Activated B cell treated with CpG ODN at 0.5 μM for 24 hours (primary cell): ENCODE measurements around the gene HSH2D. TPM values are rescaled to one million over a fixed set of nuclear protein-coding genes. Genes with fewer than 3 reads are reported as not detected.

Experiments
- ATAC-seq: fragments of 200-7000 bp; cut with Tn5 transposase; one replicate; pipeline ENCODE4 v1.10.0; 2021; ENCODE audit warnings: low read depth, mild to moderate bottlenecking, moderate library complexity
- CTCF ChIA-PET: fragments of 350-600 bp; sonication (Branson Sonifier 250); formaldehyde crosslinking; loops from one replicate; lab custom pipeline; 2021; ENCODE audit warnings: antibody characterized with exemption; lab: Charles Lee
- POLR2A ChIA-PET: fragments of 350-600 bp; sonication (Branson Sonifier 250); formaldehyde crosslinking; loops from one replicate; lab custom pipeline; 2021; ENCODE audit warnings: antibody characterized with exemption; lab: Charles Lee
- DNase-seq: peaks from one replicate; pipeline ENCODE4 v3.0.0; 2022
- H3K27ac Mint-ChIP-seq: one replicate; pipeline ENCODE4 v1.8.0; 2020; ENCODE audit warnings: mixed read lengths
- H3K27me3 Mint-ChIP-seq: one replicate; pipeline ENCODE4 v1.8.0; 2021; ENCODE audit warnings: mixed read lengths
- H3K36me3 Mint-ChIP-seq: one replicate; pipeline ENCODE4 v1.8.0; 2021; ENCODE audit warnings: low read depth, mixed read lengths
- H3K4me1 Mint-ChIP-seq: one replicate; pipeline ENCODE4 v1.8.0; 2021; ENCODE audit warnings: mixed read lengths
- H3K4me3 Mint-ChIP-seq: one replicate; pipeline ENCODE4 v1.8.0; 2020; ENCODE audit warnings: mild to moderate bottlenecking, mixed read lengths
- H3K9me3 Mint-ChIP-seq: one replicate; pipeline ENCODE4 v1.8.0; 2020; ENCODE audit warnings: mixed read lengths
- intact Hi-C: fragments of 100-400 bp; cut with micrococcal nuclease; formaldehyde crosslinking; loops from one replicate; pipeline ENCODE4 v1.15.1; 2024
- total RNA-seq: library from RNA; stranded (reverse); gene quantifications from 2 replicates; pipeline ENCODE4 v1.2.3, GENCODE V29; 2022
- TF ChIP-seq, protein P1 (sequence below): fragments of 200-600 bp; IDR thresholded peaks from one replicate; pipeline ENCODE4 v1.8.0; 2022; ENCODE audit warnings: antibody characterized with exemption, mild to moderate bottlenecking

The HSH2D gene
- total RNA-seq, 1 donor from 2014 or later = 191 TPM

DNA sequence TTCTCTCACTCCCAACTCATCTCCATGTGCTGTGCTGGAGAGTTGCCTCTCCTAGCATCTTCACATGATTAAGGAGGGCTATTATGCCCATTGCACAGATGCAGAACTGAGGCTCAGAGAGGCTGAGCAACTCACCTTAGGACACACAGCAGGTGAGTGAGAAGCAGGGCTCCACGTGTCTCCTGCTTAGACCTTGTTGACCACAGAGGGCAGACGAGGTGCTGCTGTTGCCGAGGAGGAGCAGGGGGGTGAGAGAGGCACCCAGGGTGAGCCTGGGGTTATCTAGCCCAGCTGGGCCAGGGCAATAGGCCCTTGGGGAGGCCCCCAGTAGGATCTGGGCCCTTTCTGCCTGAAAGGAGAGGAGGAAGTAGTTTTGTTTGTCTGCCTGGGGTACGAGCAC, 2.4 kb upstream of the HSH2D start:
- ATAC-seq (peak; percentile 70), DNase-seq (peak; percentile 58)
- H3K27me3 Mint-ChIP-seq = no peaks in the 10 kb centered on the region
- ChIA-PET CTCF (interaction anchor here (0.7 to 2.0 kb wide), 5 partner anchors 23 to 78 kb away, joined by 3 to 14 read pairs (median 4); no protein-coding TSS in a partner anchor), POLR2A (interaction anchor here (0.5 to 15.4 kb wide), 18 partner anchors 9 to 447 kb away, joined by 3 to 338 read pairs (median 6); partner anchors contain the start of genes FAM32A, KLF2, RAB8A and TPM4)
- H3K4me3 Mint-ChIP-seq = peak overlapping the region; percentile 56
- TF ChIP-seq, protein P1, sequence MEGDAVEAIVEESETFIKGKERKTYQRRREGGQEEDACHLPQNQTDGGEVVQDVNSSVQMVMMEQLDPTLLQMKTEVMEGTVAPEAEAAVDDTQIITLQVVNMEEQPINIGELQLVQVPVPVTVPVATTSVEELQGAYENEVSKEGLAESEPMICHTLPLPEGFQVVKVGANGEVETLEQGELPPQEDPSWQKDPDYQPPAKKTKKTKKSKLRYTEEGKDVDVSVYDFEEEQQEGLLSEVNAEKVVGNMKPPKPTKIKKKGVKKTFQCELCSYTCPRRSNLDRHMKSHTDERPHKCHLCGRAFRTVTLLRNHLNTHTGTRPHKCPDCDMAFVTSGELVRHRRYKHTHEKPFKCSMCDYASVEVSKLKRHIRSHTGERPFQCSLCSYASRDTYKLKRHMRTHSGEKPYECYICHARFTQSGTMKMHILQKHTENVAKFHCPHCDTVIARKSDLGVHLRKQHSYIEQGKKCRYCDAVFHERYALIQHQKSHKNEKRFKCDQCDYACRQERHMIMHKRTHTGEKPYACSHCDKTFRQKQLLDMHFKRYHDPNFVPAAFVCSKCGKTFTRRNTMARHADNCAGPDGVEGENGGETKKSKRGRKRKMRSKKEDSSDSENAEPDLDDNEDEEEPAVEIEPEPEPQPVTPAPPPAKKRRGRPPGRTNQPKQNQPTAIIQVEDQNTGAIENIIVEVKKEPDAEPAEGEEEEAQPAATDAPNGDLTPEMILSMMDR = no peak
- peaks cover 14% of the 10 kb centered on the region for H3K36me3 Mint-ChIP-seq
- H3K4me1 Mint-ChIP-seq = peaks cover 78% of the 10 kb centered on the region
- no peaks in the 10 kb centered on the region for H3K9me3 Mint-ChIP-seq
- intact Hi-C loops = loop anchor here (1.0 to 5.0 kb wide), 6 partner anchors 20 to 446 kb away; no protein-coding TSS in a partner anchor
- H3K27ac Mint-ChIP-seq = peak overlapping the region; percentile 90

DNA sequence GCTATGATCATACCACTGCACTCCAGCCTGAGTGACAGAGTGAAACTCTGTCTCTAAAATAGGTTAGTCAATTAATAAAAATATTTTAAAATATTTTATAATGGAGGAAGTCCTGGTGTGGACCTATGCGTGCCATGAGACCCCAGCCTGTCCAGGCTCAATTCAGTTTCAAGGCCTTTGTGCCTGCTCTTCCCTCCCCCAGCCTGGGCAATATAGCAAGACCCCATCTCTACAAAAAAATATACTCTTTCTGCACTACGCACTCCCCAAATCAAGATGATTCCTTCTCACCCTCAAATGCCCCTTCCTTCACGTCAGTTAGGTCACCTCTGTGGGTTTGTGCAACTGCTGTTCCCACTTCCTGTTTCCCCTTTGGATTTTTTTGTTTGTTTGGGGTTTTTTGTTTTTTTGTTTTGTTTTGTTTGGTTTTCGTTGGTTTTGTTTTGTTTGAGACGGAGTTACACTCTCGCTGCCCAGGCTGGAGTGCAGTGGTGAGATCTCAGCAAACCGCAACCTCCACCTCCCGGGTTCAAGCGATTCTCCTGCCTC, 1.4 kb upstream of the HSH2D start:
- DNase-seq = no peak
- Mint-ChIP-seq H3K27me3 (no peaks in the 10 kb centered on the region), H3K4me1 (peaks cover 82% of the 10 kb centered on the region), H3K36me3 (peaks cover 20% of the 10 kb centered on the region), H3K4me3 (no peak overlapping the region), H3K9me3 (no peaks in the 10 kb centered on the region), H3K27ac (peak overlapping the region; percentile 99)
- TF ChIP-seq, protein P1 = no peak
- ChIA-PET POLR2A (interaction anchor here (1.0 to 15.4 kb wide), 12 partner anchors 8 to 183 kb away, joined by 4 to 338 read pairs (median 30); partner anchors contain the start of genes KLF2, RAB8A and TPM4), CTCF (interaction anchor here (0.9 to 2.0 kb wide), 4 partner anchors 24 to 80 kb away, joined by 4 to 14 read pairs (median 6); no protein-coding TSS in a partner anchor)
- intact Hi-C loops = loop anchor here (5.0 kb wide), 2 partner anchors 120 to 445 kb away; no protein-coding TSS in a partner anchor
- ATAC-seq = no peak

DNA sequence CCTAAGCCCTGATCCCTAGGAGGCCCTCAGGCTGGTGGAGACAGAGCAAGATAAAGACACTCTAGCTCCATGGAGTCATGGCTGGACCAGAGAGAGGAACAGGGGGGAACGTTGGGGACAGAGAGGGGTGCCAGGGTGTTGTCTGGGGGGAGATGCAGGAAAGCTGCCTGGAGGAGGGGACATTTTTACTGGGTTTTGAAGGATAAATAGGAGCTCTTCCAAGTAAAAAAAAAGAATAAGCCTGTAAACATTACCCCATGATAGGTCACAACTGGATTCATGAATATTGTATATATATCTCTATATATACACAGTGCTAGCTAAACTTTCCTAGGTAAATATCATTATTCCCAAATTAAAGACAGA, 714 bp downstream of the HSH2D start:
- ChIA-PET CTCF (interaction anchor here (0.9 to 1.9 kb wide), 9 partner anchors 24 to 102 kb away, joined by 3 to 13 read pairs (median 4); partner anchors contain the start of gene FAM32A), POLR2A (interaction anchor here (0.5 to 15.4 kb wide), 40 partner anchors 10 to 1764 kb away, joined by 3 to 338 read pairs (median 6); partner anchors contain the start of genes FAM32A, KLF2, RAB8A and TPM4)
- H3K4me3 Mint-ChIP-seq = peak overlapping the region; percentile 97
- H3K27ac Mint-ChIP-seq = peak overlapping the region; percentile 99
- no peaks in the 10 kb centered on the region for H3K9me3 Mint-ChIP-seq
- intact Hi-C loops = loop anchor here (1.0 to 5.0 kb wide), 3 partner anchors 65 to 443 kb away; no protein-coding TSS in a partner anchor
- H3K4me1 Mint-ChIP-seq = peaks cover 96% of the 10 kb centered on the region
- peaks cover 31% of the 10 kb centered on the region for H3K36me3 Mint-ChIP-seq
- DNase-seq (no peak), ATAC-seq (no peak)
- TF ChIP-seq, protein P1 = no peak
- H3K27me3 Mint-ChIP-seq = no peaks in the 10 kb centered on the region

DNA sequence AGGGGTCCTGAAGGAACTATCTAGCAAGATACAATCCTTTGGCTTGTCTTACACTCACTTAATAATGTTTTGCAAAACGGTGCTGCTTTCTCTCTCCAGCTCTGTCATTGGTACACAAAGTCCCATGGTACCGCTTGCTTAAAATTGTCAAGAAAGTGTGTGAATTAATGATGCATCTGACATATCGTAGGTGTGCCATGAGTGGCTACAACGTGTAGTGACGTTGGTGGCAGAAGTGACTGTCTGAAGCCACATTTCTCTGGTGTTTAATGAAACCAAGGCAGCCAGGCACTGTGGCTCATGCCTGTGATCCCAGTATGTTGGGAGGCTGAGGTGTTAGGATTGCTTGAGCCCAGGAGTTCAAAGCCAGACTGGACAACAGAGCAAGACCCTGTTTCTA, 2.6 kb downstream of the HSH2D start:
- Mint-ChIP-seq H3K36me3 (peaks cover 49% of the 10 kb centered on the region), H3K27ac (peak overlapping the region; percentile 99), H3K9me3 (no peaks in the 10 kb centered on the region), H3K27me3 (no peaks in the 10 kb centered on the region), H3K4me1 (peaks cover 91% of the 10 kb centered on the region), H3K4me3 (peak overlapping the region; percentile 97)
- ATAC-seq (no peak), DNase-seq (no peak)
- intact Hi-C loops = no loop called here
- TF ChIP-seq, protein P1 = no peak
- CTCF ChIA-PET = interaction anchor here (0.6 kb wide), 1 partner anchor 36 kb away, joined by 3 read pairs; no protein-coding TSS in a partner anchor
- POLR2A ChIA-PET = interaction anchor here (0.6 to 15.4 kb wide), 7 partner anchors 11 to 111 kb away, joined by 3 to 338 read pairs (median 6); partner anchors contain the start of gene TPM4
